CD14-positive monocyte (primary cell): ENCODE data around the gene CHN1. TPM values are rescaled to one million over a fixed set of nuclear protein-coding genes. Genes with fewer than 3 reads are reported as not detected.

ENCODE experiments used
- DNase-seq, 3 donors: peaks; one replicate each; pipeline ENCODE4 v3.0.0-alpha.2; 2011 to 2022
- H2AFZ ChIP-seq: 2 replicates; pipeline ENCODE4 v1.6.0; 2012; ENCODE audit warnings: mild to moderate bottlenecking, low read depth, low read length, inconsistent platforms; ENCODE audit not compliant: insufficient read depth, poor library complexity, severe bottlenecking
- H3K27ac ChIP-seq, 2 donors: 1 replicate in 1 of 2; 2 replicates in 1 of 2; pipeline ENCODE4 v1.5.1; 2012 to 2013; ENCODE audit warnings: low read length in 2 of 2, control low read depth in 1 of 2, inconsistent platforms in 1 of 2, low read depth in 1 of 2, mild to moderate bottlenecking in 1 of 2
- H3K27me3 ChIP-seq, 2 donors: one replicate each; pipeline versions ENCODE4 v1.6.0 to v1.6.1; 2011 to 2013; ENCODE audit warnings: low read length in 2 of 2; ENCODE audit not compliant: control insufficient read depth in 2 of 2, insufficient read depth in 2 of 2
- H3K36me3 ChIP-seq, 2 donors: replicated peaks in 1 of 2; 1 replicate in 1 of 2; 2 replicates in 1 of 2; pipeline versions ENCODE4 v1.5.1 to v1.6.1; 2012 to 2013; ENCODE audit warnings: low read length in 2 of 2, control low read depth in 1 of 2, inconsistent platforms in 1 of 2, mild to moderate bottlenecking in 1 of 2; ENCODE audit not compliant: insufficient read depth in 2 of 2, control insufficient read depth in 1 of 2
- H3K4me1 ChIP-seq, 2 donors: 1 replicate in 1 of 2; 2 replicates in 1 of 2; pipeline versions ENCODE4 v1.5.1 to v1.6.1; 2012 to 2013; ENCODE audit warnings: low read length in 2 of 2, control low read depth in 1 of 2, inconsistent platforms in 1 of 2, mild to moderate bottlenecking in 1 of 2, moderate library complexity in 1 of 2; ENCODE audit not compliant: insufficient read depth in 2 of 2, control insufficient read depth in 1 of 2
- H3K4me2 ChIP-seq: replicated peaks from 2 replicates; pipeline ENCODE3; 2012; ENCODE audit warnings: low read length, moderate library complexity, mild to moderate bottlenecking; ENCODE audit not compliant: poor library complexity, severe bottlenecking; ENCODE audit errors: extremely low read depth
- H3K4me3 ChIP-seq, 3 experiments: fragments of 200-600 bp in 1 of 3; sonication (generic) in 1 of 3; replicated peaks in 1 of 3; 1 replicate in 2 of 3; 2 replicates in 1 of 3; pipeline ENCODE4 v1.5.1; 2011 to 2013; ENCODE audit warnings: low read length in 3 of 3, mild to moderate bottlenecking in 3 of 3, control low read depth in 2 of 3, low read depth in 2 of 3, inconsistent platforms in 1 of 3, moderate library complexity in 1 of 3
- H3K79me2 ChIP-seq: 2 replicates; pipeline ENCODE4 v1.6.0; 2012; ENCODE audit warnings: mild to moderate bottlenecking, control low read depth, inconsistent platforms, low read length, moderate library complexity; ENCODE audit not compliant: insufficient read depth
- H3K9ac ChIP-seq: 2 replicates; pipeline ENCODE4 v1.6.0; 2017; ENCODE audit warnings: low read length, mild to moderate bottlenecking; ENCODE audit not compliant: insufficient read depth, poor library complexity, severe bottlenecking
- H3K9me3 ChIP-seq, 2 donors: replicated peaks in 1 of 2; 1 replicate in 1 of 2; 2 replicates in 1 of 2; pipeline versions ENCODE4 v1.5.1 to v1.6.1; 2012 to 2013; ENCODE audit warnings: low read length in 2 of 2, control low read depth in 1 of 2; ENCODE audit not compliant: control insufficient read depth in 1 of 2, insufficient read depth in 1 of 2
- H4K20me1 ChIP-seq: 2 replicates; pipeline ENCODE4 v1.6.0; 2012; ENCODE audit warnings: mild to moderate bottlenecking, low read length, control low read depth, moderate library complexity; ENCODE audit not compliant: insufficient read depth
- H3K27ac Mint-ChIP-seq, 7 donors: one replicate each; pipeline ENCODE4 v1.8.0; 2020; ENCODE audit warnings: mild to moderate bottlenecking in 7 of 7, mixed read lengths in 7 of 7, moderate library complexity in 6 of 7, inconsistent platforms in 2 of 7
- H3K27me3 Mint-ChIP-seq, 3 donors: one replicate each; pipeline ENCODE4 v1.8.0; 2021 to 2022; ENCODE audit warnings: low read depth in 3 of 3, mild to moderate bottlenecking in 3 of 3, mixed read lengths in 3 of 3, moderate library complexity in 3 of 3, inconsistent platforms in 1 of 3
- H3K36me3 Mint-ChIP-seq, 2 donors: one replicate each; pipeline ENCODE4 v1.8.0; 2020; ENCODE audit warnings: mixed read lengths in 2 of 2, inconsistent platforms in 1 of 2, mild to moderate bottlenecking in 1 of 2
- H3K4me1 Mint-ChIP-seq: one replicate; pipeline ENCODE4 v1.8.0; 2020; ENCODE audit warnings: mild to moderate bottlenecking, mixed read lengths
- H3K4me3 Mint-ChIP-seq, 2 donors: one replicate each; pipeline ENCODE4 v1.8.0; 2020; ENCODE audit warnings: mild to moderate bottlenecking in 2 of 2, mixed read lengths in 2 of 2, moderate library complexity in 1 of 2
- H3K9me3 Mint-ChIP-seq, 7 donors: one replicate each; pipeline ENCODE4 v1.8.0; 2020 to 2022; ENCODE audit warnings: mixed read lengths in 7 of 7, mild to moderate bottlenecking in 6 of 7, moderate library complexity in 6 of 7, inconsistent platforms in 2 of 7
- WGBS: methylation state at CpG from one replicate; pipeline ENCODE4 v1.1.5; 2013; ENCODE audit warnings: missing lambda C conversion rate; ENCODE audit not compliant: insufficient coverage; 5-methylcytosine and 5-hydroxymethylcytosine counted together
- intact Hi-C, 2 donors: fragments of 100-400 bp; cut with micrococcal nuclease; formaldehyde crosslinking; loops; one replicate each; pipeline versions ENCODE4 v1.15.0 to v1.15.1; 2023
- polyA plus RNA-seq, 3 donors: library from polyadenylated mRNA; depleted of rRNA in 1 of 3; unstranded in 2 of 3; stranded (reverse) in 1 of 3; fragments of 300-500 nt in 2 of 3; fragments of >200 nt in 1 of 3; fragmentation: Illumina TruSeq in 2 of 3; gene quantifications; 1 replicate in 2 of 3; 2 replicates in 1 of 3; pipeline ENCODE4 v1.2.3, GENCODE V29; 2012 to 2021
- TF ChIP-seq, protein P1 (sequence below): fragments of 200-600 bp; IDR thresholded peaks from one replicate; pipeline ENCODE4 v1.8.0; 2022; ENCODE audit warnings: antibody characterized with exemption, mild to moderate bottlenecking

The CHN1 gene
- polyA plus RNA-seq, 3 donors = 0.36 TPM; not detected in 2

DNA sequence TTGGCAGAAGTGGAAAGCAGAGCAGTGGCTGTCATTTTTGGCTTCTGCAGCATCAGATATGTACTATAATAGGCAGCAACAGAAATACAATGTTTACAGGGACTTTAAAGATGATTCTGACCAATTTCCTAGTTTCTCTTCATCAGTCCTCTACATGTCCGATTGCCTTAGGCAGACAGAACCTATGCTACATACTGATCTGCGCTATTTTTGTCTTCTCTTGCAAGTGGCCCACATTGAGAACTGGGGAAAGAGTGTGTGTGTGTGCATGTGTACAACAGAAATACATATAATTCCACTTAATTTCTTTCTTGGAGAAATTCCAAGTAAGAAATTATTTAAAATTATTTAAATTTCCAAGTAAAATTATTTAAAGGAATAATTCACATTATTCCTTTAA is 163.8 kb downstream of the CHN1 start:
- intact Hi-C loops = no loop called here
- no peaks in the 10 kb centered on the region for H3K4me1 Mint-ChIP-seq
- no peaks in the 10 kb centered on the region for H3K27me3 ChIP-seq
- no peaks in the 10 kb centered on the region for H3K4me1 ChIP-seq
- H3K36me3 Mint-ChIP-seq = no peaks in the 10 kb centered on the region
- TF ChIP-seq, protein P1, sequence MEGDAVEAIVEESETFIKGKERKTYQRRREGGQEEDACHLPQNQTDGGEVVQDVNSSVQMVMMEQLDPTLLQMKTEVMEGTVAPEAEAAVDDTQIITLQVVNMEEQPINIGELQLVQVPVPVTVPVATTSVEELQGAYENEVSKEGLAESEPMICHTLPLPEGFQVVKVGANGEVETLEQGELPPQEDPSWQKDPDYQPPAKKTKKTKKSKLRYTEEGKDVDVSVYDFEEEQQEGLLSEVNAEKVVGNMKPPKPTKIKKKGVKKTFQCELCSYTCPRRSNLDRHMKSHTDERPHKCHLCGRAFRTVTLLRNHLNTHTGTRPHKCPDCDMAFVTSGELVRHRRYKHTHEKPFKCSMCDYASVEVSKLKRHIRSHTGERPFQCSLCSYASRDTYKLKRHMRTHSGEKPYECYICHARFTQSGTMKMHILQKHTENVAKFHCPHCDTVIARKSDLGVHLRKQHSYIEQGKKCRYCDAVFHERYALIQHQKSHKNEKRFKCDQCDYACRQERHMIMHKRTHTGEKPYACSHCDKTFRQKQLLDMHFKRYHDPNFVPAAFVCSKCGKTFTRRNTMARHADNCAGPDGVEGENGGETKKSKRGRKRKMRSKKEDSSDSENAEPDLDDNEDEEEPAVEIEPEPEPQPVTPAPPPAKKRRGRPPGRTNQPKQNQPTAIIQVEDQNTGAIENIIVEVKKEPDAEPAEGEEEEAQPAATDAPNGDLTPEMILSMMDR = no peak
- no peak overlapping the region for H2AFZ ChIP-seq
- H3K36me3 ChIP-seq = no peaks in the 10 kb centered on the region
- no peaks in the 10 kb centered on the region for H3K79me2 ChIP-seq
- H3K27ac ChIP-seq = no peak overlapping the region
- no peak overlapping the region for H3K4me2 ChIP-seq
- H3K27ac Mint-ChIP-seq = no peak overlapping the region
- H3K9me3 ChIP-seq = no peaks in the 10 kb centered on the region
- no peak for DNase-seq
- no peak overlapping the region for H3K4me3 ChIP-seq
- WGBS = no CpG with 5 or more reads among the region's 2 CpGs
- H3K9me3 Mint-ChIP-seq = no peaks in the 10 kb centered on the region
- H3K27me3 Mint-ChIP-seq = peaks cover 2 to 6% (median 4%) of the 10 kb centered on the region in 3 donors
- H3K9ac ChIP-seq = no peak overlapping the region
- H4K20me1 ChIP-seq = no peaks in the 10 kb centered on the region
- no peak overlapping the region for H3K4me3 Mint-ChIP-seq

DNA sequence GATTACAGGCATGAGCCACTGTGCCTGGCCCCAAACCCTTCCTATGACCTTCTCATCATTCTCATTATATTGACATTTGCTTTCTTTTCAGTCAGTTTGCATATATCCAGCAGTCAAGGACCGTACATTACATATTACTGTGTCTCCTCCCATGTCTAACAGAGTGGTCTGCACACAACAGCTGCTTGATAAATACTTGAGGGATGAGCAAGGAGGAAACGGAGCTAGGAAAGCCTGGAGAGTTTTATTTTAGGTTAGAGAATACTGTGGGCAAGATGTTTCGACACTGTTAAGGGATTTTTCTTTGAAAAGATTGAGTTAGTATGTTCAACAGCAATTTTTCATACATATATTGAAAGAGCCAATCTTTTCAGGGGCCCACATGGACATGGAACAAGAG is 164.7 kb downstream of the CHN1 start:
- peaks cover 0 to 1% (median 0%) of the 10 kb centered on the region in 7 donors for H3K9me3 Mint-ChIP-seq
- H3K4me2 ChIP-seq = no peak overlapping the region
- H3K4me3 Mint-ChIP-seq = no peak overlapping the region
- no peaks in the 10 kb centered on the region for H3K9me3 ChIP-seq
- no peaks in the 10 kb centered on the region for H3K36me3 ChIP-seq
- H3K27ac ChIP-seq = no peak overlapping the region
- H3K9ac ChIP-seq = no peak overlapping the region
- H3K4me1 Mint-ChIP-seq = no peaks in the 10 kb centered on the region
- intact Hi-C loops = no loop called here
- H2AFZ ChIP-seq = no peak overlapping the region
- no peak for DNase-seq
- no peaks in the 10 kb centered on the region for H3K4me1 ChIP-seq
- no peaks in the 10 kb centered on the region for H4K20me1 ChIP-seq
- peaks cover 0 to 4% (median 2%) of the 10 kb centered on the region in 3 donors for H3K27me3 Mint-ChIP-seq
- TF ChIP-seq, protein P1 = no peak
- H3K4me3 ChIP-seq = no peak overlapping the region
- H3K79me2 ChIP-seq = no peaks in the 10 kb centered on the region
- WGBS = no CpG with 5 or more reads among the region's 3 CpGs
- H3K36me3 Mint-ChIP-seq = no peaks in the 10 kb centered on the region
- no peak overlapping the region for H3K27ac Mint-ChIP-seq
- H3K27me3 ChIP-seq = no peaks in the 10 kb centered on the region
